Fibroblast of mammary gland (primary cell): ENCODE results near the gene KY.
A peak's percentile ranks its signal among the peaks of the same experiment; 100 is the strongest.
"Not testable (repeated sequence)": the region's sequence is repeated elsewhere in the genome, so short reads cannot be mapped to it uniquely, and the experiment has no call there.

Experiments used
- DNase-seq: peaks from one replicate; pipeline ENCODE4 v3.0.0-alpha.2; 2010; ENCODE audit warnings: low read depth
- H3K4me3 ChIP-seq: 2 replicates; pipeline ENCODE4 v1.5.1; 2011; ENCODE audit warnings: low read depth, mild to moderate bottlenecking, low read length, moderate library complexity; ENCODE audit not compliant: control insufficient read depth
- CTCF ChIP-seq: conservative IDR thresholded peaks from 2 replicates; pipeline ENCODE4 v1.5.1; 2011; ENCODE audit warnings: low read depth, low read length, inconsistent platforms; ENCODE audit not compliant: control insufficient read depth, insufficient read depth

Gene KY

DNA sequence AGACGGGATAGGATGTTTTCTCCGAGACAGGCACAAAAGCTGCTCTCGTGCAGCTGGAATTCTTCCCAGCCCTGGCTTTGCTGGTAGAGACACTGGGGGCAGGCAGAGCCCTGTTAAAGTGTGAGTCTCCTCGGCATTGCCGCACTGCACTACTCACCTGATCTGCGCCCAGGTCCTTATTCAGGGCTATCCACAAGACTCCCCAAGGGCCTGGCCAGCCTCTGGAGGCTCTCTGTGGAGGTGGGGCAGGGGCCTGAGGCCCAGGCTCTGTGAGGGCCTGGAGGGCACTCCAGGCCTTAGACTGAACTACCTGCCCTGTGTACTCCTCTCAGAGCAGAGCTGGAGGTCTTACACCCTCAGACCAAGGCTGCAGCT, 48.4 kb downstream of the KY start:
- TF ChIP-seq CTCF = no peak
- H3K4me3 ChIP-seq = no peak overlapping the region
- DNase-seq = no peak

DNA sequence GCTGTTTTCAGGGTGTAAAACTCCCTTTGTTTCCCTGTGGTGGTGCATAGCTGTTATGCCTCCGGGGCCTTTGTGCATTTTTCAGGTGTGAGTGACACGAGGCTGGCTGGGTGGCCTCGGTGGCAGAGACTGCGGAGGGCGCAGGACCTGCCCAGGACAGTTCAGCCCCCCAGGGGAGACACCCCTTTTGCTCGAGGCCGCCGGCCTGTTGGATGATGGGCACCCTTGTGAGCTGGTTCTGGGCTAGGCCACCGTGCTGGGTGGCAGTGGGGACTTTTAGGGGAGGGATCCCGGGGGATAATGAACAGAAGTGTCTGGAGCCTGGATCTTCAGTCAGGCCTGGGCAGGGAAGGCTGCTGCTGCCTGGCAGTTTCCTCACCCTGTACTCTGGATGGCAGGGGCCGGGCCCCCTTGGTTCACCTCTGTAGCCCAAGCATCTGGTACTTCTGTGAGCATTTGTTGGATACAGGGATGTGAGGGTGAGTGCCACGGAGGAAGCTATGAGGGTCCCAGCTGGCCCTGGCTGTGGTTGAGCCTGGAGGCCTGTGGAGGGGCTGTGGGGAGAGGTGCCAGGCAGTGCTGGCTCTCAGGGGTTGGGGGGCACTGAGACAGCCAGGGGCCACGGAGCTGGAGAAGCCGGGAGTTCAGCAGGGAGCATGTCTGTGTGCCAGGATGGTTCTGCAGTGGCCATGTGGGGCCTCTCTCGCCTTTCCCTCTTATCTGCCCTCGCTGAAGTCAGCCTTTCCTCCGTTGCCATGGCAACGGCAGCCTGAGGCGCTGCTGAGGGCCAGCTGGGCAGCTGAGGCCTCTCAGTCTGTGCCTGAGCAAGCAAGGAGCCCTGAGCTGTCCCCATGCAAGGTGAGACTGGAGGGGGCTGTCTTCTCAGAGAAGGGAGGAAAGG, 49.0 kb downstream of the KY start:
- no peak for TF ChIP-seq CTCF
- H3K4me3 ChIP-seq = no peak overlapping the region
- DNase-seq = peak; percentile 21

- TF ChIP-seq CTCF = peak; percentile 88
- H3K4me3 ChIP-seq = no peak overlapping the region
- DNase-seq = peak; percentile 49
Observed at GRCh38 chr3:134600685-134601463, 49.9 kb downstream of the KY start.

DNA sequence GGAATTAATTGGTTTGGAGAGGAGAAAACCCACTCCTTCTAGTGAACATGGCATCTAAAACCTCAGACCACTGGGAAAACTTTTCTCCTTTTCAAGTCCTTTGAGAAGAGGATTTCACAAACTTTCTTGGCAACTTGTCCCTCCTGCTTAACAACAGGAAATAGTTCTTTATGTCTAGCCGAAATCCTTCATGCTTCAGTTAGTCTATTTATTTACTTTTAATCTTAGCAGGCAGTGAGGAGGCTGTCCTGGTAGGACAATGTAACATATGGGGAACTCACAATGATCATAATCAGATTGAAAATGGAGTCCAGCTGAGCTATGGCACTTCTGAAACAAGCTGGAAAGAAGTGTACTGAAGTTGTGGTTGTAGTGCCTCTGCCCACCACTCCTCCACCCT, 50.6 kb downstream of the KY start:
- no peak for DNase-seq
- TF ChIP-seq CTCF = no peak
- H3K4me3 ChIP-seq = no peak overlapping the region

GRCh38 chr3:134598763-134599545, 51.9 kb downstream of the KY start:
- no peak overlapping the region for H3K4me3 ChIP-seq
- TF ChIP-seq CTCF = no peak
- no peak for DNase-seq

GRCh38 chr3:134597390-134597970, 53.3 kb downstream of the KY start:
- H3K4me3 ChIP-seq = no peak overlapping the region
- no peak for TF ChIP-seq CTCF
- DNase-seq = no peak

DNA sequence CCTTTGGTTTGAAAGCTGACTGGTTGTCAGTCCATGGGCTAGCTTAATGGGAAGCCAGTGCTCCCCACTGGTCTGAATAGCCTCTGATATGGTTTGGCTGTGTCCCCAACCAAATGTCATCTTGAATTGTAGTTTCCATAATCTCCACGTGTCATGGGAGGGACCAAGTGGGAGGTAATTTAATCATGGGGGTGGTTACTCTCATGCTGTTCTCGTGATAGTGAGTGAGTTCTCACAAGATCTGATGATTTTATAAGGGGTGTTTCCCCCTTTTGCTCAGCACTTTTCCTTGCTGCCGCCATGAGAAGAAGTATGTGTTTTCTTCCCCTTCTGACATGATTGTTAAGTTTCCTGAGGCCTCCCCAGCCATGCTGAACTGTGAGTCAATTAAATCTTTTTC, 55.8 kb downstream of the KY start:
- not testable (repeated sequence) for H3K4me3 ChIP-seq, DNase-seq
